ENCODE measurements around the gene ADRB2.
"Not testable (repeated sequence)": the region's sequence is repeated elsewhere in the genome, so short reads cannot be mapped to it uniquely, and the experiment has no call there.

ADRB2 gene

GRCh38 chr5:148826053-148826738 is at the start of gene ADRB2:
Gene ADRB2 (plus strand): TSS chr5:148826611. CDS start chr5:148826832, 221 bp downstream.
- no peak for DNase-seq

DNA sequence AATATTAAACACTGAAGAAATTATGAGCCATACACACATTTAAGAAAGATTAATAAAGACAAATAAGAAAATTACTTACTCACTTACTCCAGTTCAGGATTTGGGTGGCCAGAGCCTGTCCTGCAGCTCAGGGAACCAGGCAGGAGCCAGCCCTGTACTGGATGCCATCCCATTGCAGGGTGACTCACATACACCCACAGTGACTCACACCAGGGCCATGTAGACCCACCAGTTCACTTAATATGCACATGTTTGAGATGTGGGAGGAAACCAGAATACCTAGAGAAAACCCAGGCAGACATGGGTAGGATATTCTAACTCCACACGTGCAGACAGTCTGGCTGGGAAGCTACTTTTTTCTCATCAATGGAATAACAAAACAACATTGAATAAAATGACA is 49.6 kb upstream of the ADRB2 start:
- no peak for DNase-seq

GRCh38 chr5:148778882-148779281 is 47.5 kb upstream of the ADRB2 start:
- DNase-seq: no peak

DNA sequence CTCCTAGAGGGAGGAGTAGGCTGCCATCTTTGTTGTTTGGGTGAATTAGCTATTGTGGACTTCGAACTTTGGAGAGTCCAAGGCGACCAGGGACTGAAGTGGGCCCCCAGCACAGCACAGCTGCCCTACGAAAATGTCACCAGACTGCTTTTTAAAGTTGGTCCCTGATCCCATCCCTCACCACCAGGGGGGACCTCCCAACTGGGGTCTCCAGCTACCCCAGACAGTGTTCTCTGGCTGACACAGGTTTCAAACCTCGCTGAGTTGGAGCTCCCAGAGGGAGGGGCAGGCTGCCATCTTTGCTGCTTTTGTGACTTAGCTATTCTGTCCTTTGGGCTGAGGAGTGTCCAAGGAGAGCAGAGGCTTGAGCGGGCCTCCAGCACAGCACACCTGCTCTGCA is 45.7 kb upstream of the ADRB2 start:
- no peak for DNase-seq

- DNase-seq: no peak
These were observed 44.6 kb upstream of the ADRB2 start for GRCh38 chr5:148781766-148782165.

DNA sequence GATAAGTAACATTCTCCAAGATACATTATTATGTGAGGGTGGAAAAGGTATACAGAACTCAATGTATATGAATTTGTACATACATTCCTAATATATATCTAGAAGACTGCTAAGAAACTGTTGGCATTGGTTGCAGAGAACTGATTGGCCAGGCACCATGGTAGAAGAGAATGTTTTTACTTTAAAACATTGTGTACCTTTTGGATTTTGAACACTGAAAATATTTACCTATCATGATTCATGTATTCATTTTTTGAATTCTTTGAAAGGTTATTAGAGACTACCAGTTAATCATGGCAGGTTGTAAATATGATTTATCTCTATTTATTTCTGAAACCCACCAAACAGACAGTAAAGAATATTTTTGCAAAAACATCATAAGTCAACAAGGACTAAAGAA is 41.2 kb upstream of the ADRB2 start:
- no peak for DNase-seq

DNA sequence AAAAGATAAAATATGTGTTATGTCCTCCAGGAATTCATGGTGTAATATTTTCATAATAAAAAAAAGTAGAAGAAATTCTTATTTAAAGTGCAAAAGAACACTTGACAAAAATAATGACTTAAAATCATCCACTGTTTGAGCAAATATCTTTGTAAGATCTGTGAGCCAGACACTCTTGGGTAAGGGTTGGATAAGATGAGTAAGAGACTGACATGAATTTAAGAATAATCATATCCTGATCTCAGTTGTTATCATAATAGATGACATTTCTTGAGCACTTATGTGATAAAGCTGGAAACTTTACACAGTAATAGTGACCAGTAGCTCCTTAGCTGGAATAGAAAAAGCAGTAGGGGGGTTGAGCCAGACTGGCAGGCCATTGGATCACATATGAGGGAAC is 40.0 kb upstream of the ADRB2 start:
- DNase-seq: no peak

DNA sequence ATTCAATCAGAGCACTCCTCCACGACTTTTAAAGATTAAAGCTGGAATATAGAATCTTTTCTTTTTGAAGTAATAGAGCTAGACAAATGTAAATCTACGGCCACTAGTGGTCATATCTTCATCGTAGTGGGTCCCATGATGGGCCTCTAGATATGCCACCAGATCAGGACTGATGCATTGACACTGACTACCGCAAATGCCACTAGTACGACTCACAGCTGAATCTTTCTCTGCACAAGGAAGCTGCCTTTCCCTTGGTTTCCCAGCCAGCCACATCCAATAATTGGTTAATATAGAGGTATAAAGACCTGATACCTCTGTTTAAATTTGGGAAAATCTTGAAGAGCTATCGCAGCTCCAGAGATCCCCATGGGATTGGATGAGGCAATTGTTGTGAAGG is 37.8 kb upstream of the ADRB2 start:
- DNase-seq: no peak

DNA sequence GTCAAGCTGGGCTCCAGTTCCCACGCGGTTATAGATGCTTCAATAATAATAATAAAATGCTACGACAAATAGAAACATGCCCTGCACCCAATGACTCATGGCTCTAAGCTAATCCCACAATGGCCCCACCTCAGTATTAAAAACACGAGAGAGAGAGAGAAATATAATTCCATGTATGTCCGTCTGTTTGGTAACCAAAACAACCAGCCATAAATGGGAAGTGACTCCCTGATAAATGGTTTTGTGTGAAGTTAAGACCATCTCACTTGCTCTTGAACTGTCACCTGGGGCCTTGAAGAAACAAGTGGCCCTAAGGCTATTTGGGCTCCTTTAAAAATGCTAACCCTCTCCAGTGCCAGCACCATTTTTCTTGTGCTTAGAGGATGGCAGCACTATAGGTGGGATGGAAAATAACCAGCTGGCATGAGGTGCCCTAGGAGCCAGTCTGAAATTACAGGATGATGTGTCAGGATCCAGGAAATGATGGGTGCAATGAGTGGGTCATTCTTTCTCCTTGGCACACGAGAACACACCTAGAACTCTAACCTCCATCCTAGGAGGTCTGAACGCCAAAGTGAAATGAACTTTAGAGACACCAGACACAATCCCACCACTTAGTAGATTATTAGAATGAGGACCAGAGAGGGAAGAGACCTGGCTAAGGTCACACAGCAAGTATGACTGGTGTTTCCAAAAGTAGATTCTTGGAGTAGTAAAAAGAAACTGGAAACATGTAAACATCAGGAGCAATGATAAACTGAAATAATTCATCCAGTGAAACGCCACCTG is 35.7 kb upstream of the ADRB2 start:
- no peak for DNase-seq

DNA sequence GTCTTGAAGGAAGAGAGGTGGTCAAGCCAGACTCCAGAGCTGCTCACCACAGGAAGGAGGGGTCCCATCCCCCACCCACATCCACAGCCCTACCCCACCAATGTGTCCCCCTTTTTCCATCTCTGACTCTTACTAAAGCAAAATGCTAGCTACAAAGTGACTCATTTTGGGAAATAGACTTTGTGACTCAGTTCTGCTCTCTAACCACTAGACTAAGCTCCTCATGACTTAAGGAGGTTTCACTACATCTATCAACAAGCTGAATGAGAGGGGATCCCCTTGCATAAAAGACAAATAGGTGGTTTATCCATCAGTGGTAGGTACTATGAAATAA is 35.1 kb upstream of the ADRB2 start:
- no peak for DNase-seq

GRCh38 chr5:148791696-148792095 is 34.7 kb upstream of the ADRB2 start:
- no peak for DNase-seq

DNA sequence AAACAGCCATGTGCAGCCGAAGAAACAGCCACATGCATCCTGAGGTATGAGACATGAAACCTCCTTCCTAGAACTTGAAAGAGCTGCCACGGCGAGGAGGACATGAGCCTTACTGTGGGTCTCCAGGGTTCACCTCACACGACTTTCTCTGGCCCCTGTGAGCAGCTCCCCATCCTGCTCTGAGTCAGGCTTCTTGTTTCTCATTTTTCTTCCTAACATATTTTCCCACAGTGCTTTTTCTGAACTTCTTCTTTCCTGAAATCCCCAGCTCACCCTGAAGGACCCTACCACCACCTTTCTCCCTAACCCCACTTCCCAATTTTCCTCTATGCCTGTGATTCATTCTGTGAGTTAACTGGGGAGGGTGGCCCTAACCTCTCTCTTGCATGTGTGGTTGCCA is 33.7 kb upstream of the ADRB2 start:
- DNase-seq: no peak

GRCh38 chr5:148793261-148793660 is 33.1 kb upstream of the ADRB2 start:
- DNase-seq: no peak

DNA sequence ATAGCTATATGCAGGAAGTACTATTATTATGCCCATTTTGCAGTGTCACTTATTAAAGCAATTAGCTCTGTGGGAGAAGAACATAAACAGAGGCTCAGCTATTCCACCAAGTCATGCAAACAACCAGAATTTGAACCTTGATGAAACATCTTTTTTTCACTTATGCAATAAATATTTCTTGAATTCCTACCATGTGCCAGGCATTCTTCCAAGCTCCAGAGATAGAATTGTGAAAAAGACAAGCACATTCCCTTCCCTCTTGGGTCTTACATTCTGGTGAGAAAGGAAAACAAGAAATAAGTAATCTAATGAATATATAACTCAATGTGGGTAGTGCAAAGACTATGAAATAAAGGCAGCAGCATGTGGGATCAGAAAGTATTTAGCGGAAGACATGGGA is 32.1 kb upstream of the ADRB2 start:
- DNase-seq: no peak

GRCh38 chr5:148794729-148795561 is 31.5 kb upstream of the ADRB2 start:
- DNase-seq: no peak

- DNase-seq: no peak
These were observed 29.5 kb upstream of the ADRB2 start for GRCh38 chr5:148796936-148797335.

DNA sequence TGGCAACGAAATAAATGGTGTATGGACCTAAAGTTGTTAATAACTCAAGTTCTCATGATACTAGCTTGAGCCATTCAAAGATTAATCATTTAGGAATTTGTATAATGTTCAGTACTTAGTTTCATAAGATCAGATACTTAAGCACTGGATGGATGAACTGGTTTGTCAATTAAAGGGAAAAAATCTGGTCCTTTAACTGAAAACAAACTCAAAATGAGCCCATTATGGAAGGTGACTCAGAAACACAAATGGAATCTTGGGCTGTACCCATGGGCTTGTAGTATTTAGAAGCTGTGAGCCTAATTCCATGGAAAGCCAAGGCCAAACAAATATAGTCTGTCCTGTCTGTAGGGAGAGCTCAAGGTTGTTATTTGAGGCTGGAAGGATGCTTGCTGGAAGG is 27.6 kb upstream of the ADRB2 start:
- DNase-seq: no peak

- no peak for DNase-seq
These were observed 26.5 kb upstream of the ADRB2 start for GRCh38 chr5:148799737-148800527.

DNA sequence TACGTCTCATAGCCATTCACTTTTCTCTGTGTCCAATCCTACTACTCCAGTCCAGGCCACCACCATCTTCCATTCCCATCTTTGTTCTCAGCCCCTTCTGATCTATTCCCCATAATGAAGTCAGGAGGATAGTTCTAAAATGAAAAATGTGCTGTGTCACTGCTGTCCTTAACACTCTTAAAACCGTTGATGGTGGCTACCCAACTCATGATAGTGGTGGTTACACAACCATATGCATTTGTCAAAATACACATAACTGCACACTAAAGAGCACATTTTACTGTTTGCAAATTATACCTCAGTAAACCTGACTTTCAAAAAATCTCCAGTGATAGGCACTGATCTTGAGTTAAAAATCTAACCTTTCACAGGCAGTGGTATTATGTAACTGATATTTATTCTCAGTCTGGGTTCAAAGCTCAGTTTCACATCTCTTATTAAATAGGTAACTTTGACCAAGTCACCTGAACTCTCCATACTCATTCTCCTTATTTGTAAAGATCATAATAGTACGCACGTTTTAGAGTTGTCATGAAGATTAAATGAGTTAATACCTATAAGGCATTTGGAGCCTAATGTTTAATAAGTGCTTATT is 24.6 kb upstream of the ADRB2 start:
- no peak for DNase-seq

DNA sequence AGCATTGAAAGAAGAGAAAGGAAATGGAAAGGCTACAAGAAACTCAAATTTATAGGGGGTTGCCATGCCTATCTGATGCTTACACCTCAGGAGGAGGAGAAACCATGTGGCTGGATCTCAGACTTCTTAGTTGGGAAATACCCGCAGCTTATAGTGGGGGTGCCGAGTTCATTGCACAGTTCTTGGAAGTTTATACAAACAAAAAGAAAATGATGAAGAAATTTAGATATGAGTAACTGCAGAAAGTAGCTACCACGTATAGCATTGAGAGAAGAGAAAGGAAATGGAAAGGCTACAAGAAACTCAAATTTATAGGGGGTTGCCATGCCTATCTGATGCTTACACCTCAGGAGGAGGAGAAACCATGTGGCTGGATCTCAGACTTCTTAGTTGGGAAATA is 23.0 kb upstream of the ADRB2 start:
- not testable (repeated sequence) for DNase-seq

GRCh38 chr5:148804393-148804792 is 22.0 kb upstream of the ADRB2 start:
- no peak for DNase-seq

Data from NCI-H1694 treated with DMSO at 0.1 percent for 48 hours (cell line).